Measurements from ENCODE around the gene HMCES. TPM values are rescaled to one million over a fixed set of nuclear protein-coding genes. Genes with fewer than 3 reads are reported as not detected.

Gene HMCES
- total RNA-seq, 1 donor from 2014 or later = 37.7 TPM

- H3K9me3 Mint-ChIP-seq (ENCODE audit: unreplicated experiment) = peaks cover 10% of the 10 kb centered on the region
- TF ChIP-seq, protein P1, sequence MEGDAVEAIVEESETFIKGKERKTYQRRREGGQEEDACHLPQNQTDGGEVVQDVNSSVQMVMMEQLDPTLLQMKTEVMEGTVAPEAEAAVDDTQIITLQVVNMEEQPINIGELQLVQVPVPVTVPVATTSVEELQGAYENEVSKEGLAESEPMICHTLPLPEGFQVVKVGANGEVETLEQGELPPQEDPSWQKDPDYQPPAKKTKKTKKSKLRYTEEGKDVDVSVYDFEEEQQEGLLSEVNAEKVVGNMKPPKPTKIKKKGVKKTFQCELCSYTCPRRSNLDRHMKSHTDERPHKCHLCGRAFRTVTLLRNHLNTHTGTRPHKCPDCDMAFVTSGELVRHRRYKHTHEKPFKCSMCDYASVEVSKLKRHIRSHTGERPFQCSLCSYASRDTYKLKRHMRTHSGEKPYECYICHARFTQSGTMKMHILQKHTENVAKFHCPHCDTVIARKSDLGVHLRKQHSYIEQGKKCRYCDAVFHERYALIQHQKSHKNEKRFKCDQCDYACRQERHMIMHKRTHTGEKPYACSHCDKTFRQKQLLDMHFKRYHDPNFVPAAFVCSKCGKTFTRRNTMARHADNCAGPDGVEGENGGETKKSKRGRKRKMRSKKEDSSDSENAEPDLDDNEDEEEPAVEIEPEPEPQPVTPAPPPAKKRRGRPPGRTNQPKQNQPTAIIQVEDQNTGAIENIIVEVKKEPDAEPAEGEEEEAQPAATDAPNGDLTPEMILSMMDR (IDR thresholded peaks at IDR 0.05; ENCODE audit: partially characterized antibody, unreplicated experiment) = no peak
- H3K4me3 Mint-ChIP-seq (ENCODE audit: unreplicated experiment) = peak overlapping the region; percentile 93
- H3K27ac Mint-ChIP-seq (ENCODE audit: unreplicated experiment) = peak overlapping the region; percentile 84
- no peaks in the 10 kb centered on the region for H3K36me3 Mint-ChIP-seq (ENCODE audit: unreplicated experiment)
- H3K27me3 Mint-ChIP-seq (ENCODE audit: unreplicated experiment) = peaks cover 2% of the 10 kb centered on the region
- H3K4me1 Mint-ChIP-seq (ENCODE audit: low read depth, unreplicated experiment) = peaks cover 21% of the 10 kb centered on the region
- DNase-seq = peak; percentile 45
These were observed 566 bp downstream of the HMCES start for GRCh38 chr3:129278966-129279906.

- Mint-ChIP-seq H3K4me1 (ENCODE audit: low read depth, unreplicated experiment) (peaks cover 21% of the 10 kb centered on the region), H3K4me3 (ENCODE audit: unreplicated experiment) (peak overlapping the region; percentile 93), H3K27ac (ENCODE audit: unreplicated experiment) (no peak overlapping the region), H3K27me3 (ENCODE audit: unreplicated experiment) (peaks cover 2% of the 10 kb centered on the region), H3K9me3 (ENCODE audit: unreplicated experiment) (peaks cover 10% of the 10 kb centered on the region), H3K36me3 (ENCODE audit: unreplicated experiment) (no peaks in the 10 kb centered on the region)
- DNase-seq = no peak
- TF ChIP-seq, protein P1 (IDR thresholded peaks at IDR 0.05; ENCODE audit: partially characterized antibody, unreplicated experiment) = no peak
These were observed 1.5 kb downstream of the HMCES start for GRCh38 chr3:129280183-129280582.

GRCh38 chr3:129281726-129282125, 3.1 kb downstream of the HMCES start:
- Mint-ChIP-seq H3K4me3 (ENCODE audit: unreplicated experiment) (no peak overlapping the region), H3K9me3 (ENCODE audit: unreplicated experiment) (peaks cover 10% of the 10 kb centered on the region)

DNA sequence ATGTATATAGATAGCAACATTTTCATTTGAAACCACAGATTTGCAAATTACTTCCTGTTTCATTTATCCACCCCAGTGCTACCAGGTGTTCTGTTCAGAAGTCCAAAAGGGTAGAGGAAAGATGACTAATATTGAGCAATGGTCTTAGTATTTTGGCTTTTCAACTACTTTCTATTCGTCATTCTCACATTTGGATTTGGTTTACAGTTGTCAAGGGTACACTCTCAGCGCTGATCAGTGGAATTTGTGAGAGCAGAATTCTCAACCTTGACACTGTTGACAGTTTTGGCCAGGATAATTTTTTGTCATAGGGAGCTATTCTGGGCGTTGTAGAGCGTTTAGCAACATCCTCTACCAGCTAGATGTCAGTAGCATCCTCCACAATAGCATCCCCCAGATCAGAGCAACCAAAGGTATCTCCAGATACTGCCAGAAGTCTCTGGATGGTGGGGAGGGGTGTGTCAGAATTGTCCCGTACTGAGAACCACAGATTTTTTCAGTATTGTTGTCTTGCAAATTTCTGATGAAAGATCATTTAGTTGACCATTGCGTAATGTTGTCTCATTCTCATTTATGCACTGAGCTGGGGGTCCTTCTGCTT, 4.2 kb downstream of the HMCES start:
- Mint-ChIP-seq H3K27me3 (ENCODE audit: unreplicated experiment) (peaks cover 2% of the 10 kb centered on the region), H3K4me3 (ENCODE audit: unreplicated experiment) (no peak overlapping the region), H3K4me1 (ENCODE audit: low read depth, unreplicated experiment) (peaks cover 13% of the 10 kb centered on the region), H3K9me3 (ENCODE audit: unreplicated experiment) (peaks cover 8% of the 10 kb centered on the region), H3K27ac (ENCODE audit: unreplicated experiment) (no peak overlapping the region), H3K36me3 (ENCODE audit: unreplicated experiment) (no peaks in the 10 kb centered on the region)
- TF ChIP-seq, protein P1 (IDR thresholded peaks at IDR 0.05; ENCODE audit: partially characterized antibody, unreplicated experiment) = no peak
- no peak for DNase-seq

More at GRCh38 chr3:129281726-129282125, 3.1 kb downstream of the HMCES start:
- Mint-ChIP-seq H3K36me3 (ENCODE audit: unreplicated experiment) (no peaks in the 10 kb centered on the region), H3K27ac (ENCODE audit: unreplicated experiment) (no peak overlapping the region), H3K27me3 (ENCODE audit: unreplicated experiment) (peaks cover 2% of the 10 kb centered on the region), H3K4me1 (ENCODE audit: low read depth, unreplicated experiment) (peaks cover 21% of the 10 kb centered on the region)
- no peak for DNase-seq
- TF ChIP-seq, protein P1 (IDR thresholded peaks at IDR 0.05; ENCODE audit: partially characterized antibody, unreplicated experiment) = no peak

DNA sequence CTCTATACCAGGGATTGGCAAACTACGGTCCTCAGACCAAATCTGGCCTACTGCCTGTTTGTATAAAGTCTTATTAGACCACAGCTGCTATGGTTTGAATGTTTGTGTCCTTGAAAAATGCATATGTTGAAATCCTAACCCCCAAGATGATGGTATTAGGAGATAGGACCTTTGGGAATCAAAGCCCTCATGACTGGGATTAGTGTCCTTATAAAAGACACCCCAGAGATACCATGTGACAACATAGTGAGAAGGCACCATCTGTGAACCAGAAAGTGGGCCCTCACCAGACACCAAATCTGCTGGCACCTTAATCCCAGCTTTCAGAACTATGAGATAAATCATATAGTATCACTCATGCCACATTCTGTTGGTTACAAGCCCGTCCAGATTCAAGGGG, 7.4 kb downstream of the HMCES start:
- Mint-ChIP-seq H3K36me3 (ENCODE audit: unreplicated experiment) (no peaks in the 10 kb centered on the region), H3K4me1 (ENCODE audit: low read depth, unreplicated experiment) (peaks cover 4% of the 10 kb centered on the region), H3K4me3 (ENCODE audit: unreplicated experiment) (no peak overlapping the region), H3K27me3 (ENCODE audit: unreplicated experiment) (no peaks in the 10 kb centered on the region), H3K27ac (ENCODE audit: unreplicated experiment) (no peak overlapping the region), H3K9me3 (ENCODE audit: unreplicated experiment) (no peaks in the 10 kb centered on the region)
- TF ChIP-seq, protein P1 (IDR thresholded peaks at IDR 0.05; ENCODE audit: partially characterized antibody, unreplicated experiment) = no peak
- DNase-seq = no peak
